Measurements from ENCODE around the gene CDC14B. TPM values are rescaled to one million over a fixed set of nuclear protein-coding genes. Genes with fewer than 3 reads are reported as not detected.

CDC14B gene
- total RNA-seq, 4 donors from 2014 or later, result 19.8 to 28.8 (median 23.6) TPM

GRCh38 chr9:96487949-96488348, 131.7 kb downstream of the CDC14B start:
- Histone ChIP-seq H3K27ac (peak overlapping the region; percentile 4 to 85 (median 82)), H3K9me3 (no peaks in the 10 kb centered on the region), H3K27me3 (no peaks in the 10 kb centered on the region), H3K36me3 (peaks cover 0 to 76% of the 10 kb centered on the region in 2 donors), H3K4me1 (peaks cover 0 to 42% (median 17%) of the 10 kb centered on the region in 3 donors), H3K4me3 (no peak overlapping the region)
- 58 to 79% methylated on average over 3 to 10 of the region's 10 CpGs for WGBS, 2 donors (ENCODE audit: low coverage in 1 of 2)
- peak; percentile 10 for ATAC-seq
- TF ChIP-seq POLR2A (IDR thresholded peaks at IDR 0.05) (no peak), EP300 (IDR thresholded peaks at IDR 0.05) (no peak), POLR2AphosphoS5 (IDR thresholded peaks at IDR 0.05) (no peak)
- TF ChIP-seq, protein P1, sequence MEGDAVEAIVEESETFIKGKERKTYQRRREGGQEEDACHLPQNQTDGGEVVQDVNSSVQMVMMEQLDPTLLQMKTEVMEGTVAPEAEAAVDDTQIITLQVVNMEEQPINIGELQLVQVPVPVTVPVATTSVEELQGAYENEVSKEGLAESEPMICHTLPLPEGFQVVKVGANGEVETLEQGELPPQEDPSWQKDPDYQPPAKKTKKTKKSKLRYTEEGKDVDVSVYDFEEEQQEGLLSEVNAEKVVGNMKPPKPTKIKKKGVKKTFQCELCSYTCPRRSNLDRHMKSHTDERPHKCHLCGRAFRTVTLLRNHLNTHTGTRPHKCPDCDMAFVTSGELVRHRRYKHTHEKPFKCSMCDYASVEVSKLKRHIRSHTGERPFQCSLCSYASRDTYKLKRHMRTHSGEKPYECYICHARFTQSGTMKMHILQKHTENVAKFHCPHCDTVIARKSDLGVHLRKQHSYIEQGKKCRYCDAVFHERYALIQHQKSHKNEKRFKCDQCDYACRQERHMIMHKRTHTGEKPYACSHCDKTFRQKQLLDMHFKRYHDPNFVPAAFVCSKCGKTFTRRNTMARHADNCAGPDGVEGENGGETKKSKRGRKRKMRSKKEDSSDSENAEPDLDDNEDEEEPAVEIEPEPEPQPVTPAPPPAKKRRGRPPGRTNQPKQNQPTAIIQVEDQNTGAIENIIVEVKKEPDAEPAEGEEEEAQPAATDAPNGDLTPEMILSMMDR (IDR thresholded peaks at IDR 0.05), result no peak

- Histone ChIP-seq H3K9me3 (no peaks in the 10 kb centered on the region), H3K4me3 (no peak overlapping the region), H3K27ac (peak overlapping the region; percentile 40 to 85 (median 82)), H3K4me1 (peaks cover 0 to 50% (median 19%) of the 10 kb centered on the region in 3 donors), H3K27me3 (no peaks in the 10 kb centered on the region), H3K36me3 (peaks cover 0 to 69% of the 10 kb centered on the region in 2 donors)
- TF ChIP-seq POLR2AphosphoS5 (IDR thresholded peaks at IDR 0.05), result no peak
- TF ChIP-seq, protein P1 (IDR thresholded peaks at IDR 0.05), result no peak
- no peak for TF ChIP-seq EP300 (IDR thresholded peaks at IDR 0.05)
- no peak for TF ChIP-seq POLR2A (IDR thresholded peaks at IDR 0.05)
- 15 to 25% methylated on average over 1 of the region's 1 CpG for WGBS, 2 donors (ENCODE audit: low coverage in 1 of 2)
- no peak for ATAC-seq
These were observed 132.6 kb downstream of the CDC14B start for GRCh38 chr9:96487029-96487396.

- no peak for TF ChIP-seq POLR2AphosphoS5 (IDR thresholded peaks at IDR 0.05)
- no peak for TF ChIP-seq POLR2A (IDR thresholded peaks at IDR 0.05)
- TF ChIP-seq EP300 (IDR thresholded peaks at IDR 0.05), result no peak
- Histone ChIP-seq H3K27me3 (no peaks in the 10 kb centered on the region), H3K36me3 (peaks cover 0 to 64% of the 10 kb centered on the region in 2 donors), H3K27ac (peak overlapping the region; percentile 54 to 85 (median 82)), H3K4me3 (no peak overlapping the region), H3K9me3 (no peaks in the 10 kb centered on the region), H3K4me1 (peaks cover 0 to 50% (median 19%) of the 10 kb centered on the region in 3 donors)
- ATAC-seq, result peak; percentile 83
- 6 to 11% methylated on average over 1 to 5 of the region's 7 CpGs for WGBS, 2 donors (ENCODE audit: low coverage in 1 of 2)
These were observed 133.1 kb downstream of the CDC14B start for GRCh38 chr9:96486386-96487028.

GRCh38 chr9:96485280-96485679, 134.4 kb downstream of the CDC14B start:
- Histone ChIP-seq H3K9me3 (no peaks in the 10 kb centered on the region), H3K4me3 (no peak overlapping the region), H3K27me3 (no peaks in the 10 kb centered on the region), H3K4me1 (peaks cover 0 to 50% (median 19%) of the 10 kb centered on the region in 3 donors), H3K27ac (peak overlapping the region in 3 of 4 donors; percentile 81 to 85 (median 84)), H3K36me3 (peaks cover 0 to 56% of the 10 kb centered on the region in 2 donors)
- TF ChIP-seq EP300 (IDR thresholded peaks at IDR 0.05) (no peak), POLR2AphosphoS5 (IDR thresholded peaks at IDR 0.05) (no peak), POLR2A (IDR thresholded peaks at IDR 0.05) (no peak)
- TF ChIP-seq, protein P1 (IDR thresholded peaks at IDR 0.05), result no peak
- no peak for ATAC-seq
- 93 to 100% methylated on average over 1 to 8 of the region's 16 CpGs for WGBS, 2 donors (ENCODE audit: low coverage in 1 of 2)

GRCh38 chr9:96484521-96484931, 135.1 kb downstream of the CDC14B start:
- WGBS, 2 donors (ENCODE audit: low coverage in 1 of 2), result 78 to 91% methylated on average over 4 of the region's 4 CpGs
- no peaks in the 10 kb centered on the region for H3K27me3 ChIP-seq
- no peak for ATAC-seq
- TF ChIP-seq POLR2A (IDR thresholded peaks at IDR 0.05) (no peak), POLR2AphosphoS5 (IDR thresholded peaks at IDR 0.05) (no peak), EP300 (IDR thresholded peaks at IDR 0.05) (no peak)
- TF ChIP-seq, protein P1 (IDR thresholded peaks at IDR 0.05), result no peak
- peaks cover 0 to 50% (median 19%) of the 10 kb centered on the region in 3 donors for H3K4me1 ChIP-seq
- H3K36me3 ChIP-seq, result peaks cover 0 to 55% of the 10 kb centered on the region in 2 donors
- H3K4me3 ChIP-seq, result no peak overlapping the region
- H3K27ac ChIP-seq, result peak overlapping the region; percentile 7 to 85 (median 82)
- H3K9me3 ChIP-seq, result no peaks in the 10 kb centered on the region

Data from gastroesophageal sphincter (tissue), 4 donors.